Stimulated activated CD8-positive, alpha-beta memory T cell treated with anti-CD3 and anti-CD28 coated beads, Interleukin-4, amount 100 ng/mL, for 48 hours (primary cell): ENCODE measurements around the gene SLC35B3.
A peak's percentile ranks its signal among the peaks of the same experiment; 100 is the strongest.
"Not testable (repeated sequence)": the region's sequence is repeated elsewhere in the genome, so short reads cannot be mapped to it uniquely, and the experiment has no call there.

Experiments
- DNase-seq: peaks from one replicate; pipeline ENCODE4 v3.0.0-alpha.2; 2020

SLC35B3 gene

GRCh38 chr6:8435093-8435844 lies at the start of gene SLC35B3:
Gene SLC35B3 (minus strand): TSS chr6:8435545.
- peak; percentile 97 for DNase-seq

- no peak for DNase-seq
Measured at GRCh38 chr6:8483650-8484049, 48.3 kb upstream of the SLC35B3 start.

- no peak for DNase-seq
Measured at GRCh38 chr6:8481727-8482126, 46.4 kb upstream of the SLC35B3 start.

GRCh38 chr6:8478418-8478817 lies 43.1 kb upstream of the SLC35B3 start:
- no peak for DNase-seq

GRCh38 chr6:8476656-8477055 lies 41.3 kb upstream of the SLC35B3 start:
- DNase-seq: no peak

GRCh38 chr6:8468552-8469356 lies 33.4 kb upstream of the SLC35B3 start:
- no peak for DNase-seq

- DNase-seq: no peak
Measured at GRCh38 chr6:8462694-8463093, 27.3 kb upstream of the SLC35B3 start.

GRCh38 chr6:8462169-8462568 lies 26.8 kb upstream of the SLC35B3 start:
- no peak for DNase-seq

GRCh38 chr6:8446391-8446790 lies 11.0 kb upstream of the SLC35B3 start:
- DNase-seq: no peak

GRCh38 chr6:8445930-8446329 lies 10.6 kb upstream of the SLC35B3 start:
- not testable (repeated sequence) for DNase-seq

GRCh38 chr6:8442150-8442549 lies 6.8 kb upstream of the SLC35B3 start:
- no peak for DNase-seq

GRCh38 chr6:8441452-8441851 lies 6.1 kb upstream of the SLC35B3 start:
- DNase-seq: no peak

- DNase-seq: no peak
Measured at GRCh38 chr6:8439601-8440268, 4.4 kb upstream of the SLC35B3 start.

- no peak for DNase-seq
Measured at GRCh38 chr6:8437813-8438212, 2.5 kb upstream of the SLC35B3 start.

GRCh38 chr6:8436966-8437365 lies 1.6 kb upstream of the SLC35B3 start:
- DNase-seq: no peak

- no peak for DNase-seq
Measured at GRCh38 chr6:8435845-8436168, 462 bp upstream of the SLC35B3 start.

- no peak for DNase-seq
Measured at GRCh38 chr6:8434727-8435092, 635 bp downstream of the SLC35B3 start.

- no peak for DNase-seq
Measured at GRCh38 chr6:8432614-8433013, 2.7 kb downstream of the SLC35B3 start.

- no peak for DNase-seq
Measured at GRCh38 chr6:8429821-8430220, 5.5 kb downstream of the SLC35B3 start.

GRCh38 chr6:8426544-8426943 lies 8.8 kb downstream of the SLC35B3 start:
- not testable (repeated sequence) for DNase-seq

- no peak for DNase-seq
Measured at GRCh38 chr6:8420031-8420588, 15.2 kb downstream of the SLC35B3 start.

GRCh38 chr6:8415913-8416312 lies 19.4 kb downstream of the SLC35B3 start:
- DNase-seq: no peak

- DNase-seq: no peak
Measured at GRCh38 chr6:8415280-8415679, 20.1 kb downstream of the SLC35B3 start.

GRCh38 chr6:8414844-8415243 lies 20.5 kb downstream of the SLC35B3 start:
- no peak for DNase-seq
